HL-60 (cell line): ENCODE data around the gene MYBPC3.

Source experiments
- CTCF ChIP-seq: IDR thresholded peaks from one replicate; pipeline ENCODE4 v1.5.1; 2011; ENCODE audit warnings: low read length, control low read depth, inconsistent platforms; ENCODE audit not compliant: insufficient read depth
- GABPA ChIP-seq: IDR thresholded peaks from 2 replicates; pipeline ENCODE4 v1.6.1; 2012; ENCODE audit warnings: low read depth
- POLR2AphosphoS5 ChIP-seq: IDR thresholded peaks from 2 replicates; pipeline ENCODE4 v1.6.1; 2012; ENCODE audit warnings: low read depth
- REST ChIP-seq: IDR thresholded peaks from 2 replicates; pipeline ENCODE4 v1.6.1; 2012; ENCODE audit warnings: low read depth; ENCODE audit not compliant: insufficient replicate concordance
- SPI1 ChIP-seq: IDR thresholded peaks from 2 replicates; pipeline ENCODE4 v1.6.1; 2012; ENCODE audit warnings: low read depth, mild to moderate bottlenecking, borderline replicate concordance

GRCh38 chr11:47338396-47339241, 13.9 kb downstream of the MYBPC3 start:
- TF ChIP-seq CTCF (no peak), POLR2AphosphoS5 (no peak), REST (no peak), GABPA (no peak), SPI1 (no peak)
